HG02973 (cell line): ENCODE measurements around the gene SELENOK.

Experiments used
- ATAC-seq: cut with Tn5 transposase; IDR thresholded peaks from one replicate; pipeline ENCODE4 v1.9.1; 2021; ENCODE audit warnings: moderate library complexity; ENCODE audit not compliant: unreplicated experiment

SELENOK gene

GRCh38 chr3:53843195-53844177 lies 48.2 kb downstream of the SELENOK start:
- ATAC-seq: no peak

GRCh38 chr3:53842436-53843194 lies 49.0 kb downstream of the SELENOK start:
- ATAC-seq: no peak

DNA sequence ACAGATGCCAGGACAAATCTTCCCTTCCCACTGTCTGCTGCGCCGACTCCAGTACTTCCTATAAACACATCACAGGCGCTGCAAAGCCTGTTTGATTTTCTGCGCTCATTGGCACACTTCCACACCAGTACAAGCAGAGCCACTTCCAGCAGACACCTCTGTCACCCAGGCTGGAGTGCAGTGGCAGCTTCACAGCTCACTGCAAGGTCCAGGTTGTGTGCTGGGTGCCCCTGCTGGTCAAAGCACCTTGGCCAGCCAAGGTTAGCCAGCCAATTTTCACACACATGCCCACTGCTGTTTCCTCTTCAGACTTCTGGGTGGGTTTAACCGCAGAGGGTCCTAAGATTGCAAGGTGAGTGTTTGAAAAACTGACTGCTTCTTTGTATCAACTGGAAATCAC lies 50.4 kb downstream of the SELENOK start:
- no peak for ATAC-seq

DNA sequence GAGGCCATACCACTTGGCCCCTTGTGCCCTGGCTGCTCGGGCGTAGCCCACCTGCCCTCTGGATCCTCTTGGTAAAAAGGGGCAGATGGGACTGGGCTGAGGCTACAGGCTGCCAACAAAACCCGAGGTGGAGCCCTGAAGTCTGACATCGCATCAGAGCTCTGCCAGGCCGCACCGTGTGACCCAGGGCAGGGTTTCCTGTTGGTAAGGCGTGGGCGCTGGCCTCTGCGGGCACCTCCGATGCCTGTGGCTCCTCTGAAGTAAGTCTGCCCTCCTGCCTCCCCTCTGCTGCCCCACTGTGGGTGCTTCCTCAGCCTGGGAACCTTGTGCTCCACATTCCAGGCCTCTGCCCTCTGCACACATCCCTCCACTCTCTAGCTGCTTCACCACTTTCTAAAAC lies 54.3 kb downstream of the SELENOK start:
- no peak for ATAC-seq

GRCh38 chr3:53836084-53836872 lies 55.4 kb downstream of the SELENOK start:
- ATAC-seq: no peak

- no peak for ATAC-seq
Observed at GRCh38 chr3:53835257-53835656, 56.4 kb downstream of the SELENOK start.

DNA sequence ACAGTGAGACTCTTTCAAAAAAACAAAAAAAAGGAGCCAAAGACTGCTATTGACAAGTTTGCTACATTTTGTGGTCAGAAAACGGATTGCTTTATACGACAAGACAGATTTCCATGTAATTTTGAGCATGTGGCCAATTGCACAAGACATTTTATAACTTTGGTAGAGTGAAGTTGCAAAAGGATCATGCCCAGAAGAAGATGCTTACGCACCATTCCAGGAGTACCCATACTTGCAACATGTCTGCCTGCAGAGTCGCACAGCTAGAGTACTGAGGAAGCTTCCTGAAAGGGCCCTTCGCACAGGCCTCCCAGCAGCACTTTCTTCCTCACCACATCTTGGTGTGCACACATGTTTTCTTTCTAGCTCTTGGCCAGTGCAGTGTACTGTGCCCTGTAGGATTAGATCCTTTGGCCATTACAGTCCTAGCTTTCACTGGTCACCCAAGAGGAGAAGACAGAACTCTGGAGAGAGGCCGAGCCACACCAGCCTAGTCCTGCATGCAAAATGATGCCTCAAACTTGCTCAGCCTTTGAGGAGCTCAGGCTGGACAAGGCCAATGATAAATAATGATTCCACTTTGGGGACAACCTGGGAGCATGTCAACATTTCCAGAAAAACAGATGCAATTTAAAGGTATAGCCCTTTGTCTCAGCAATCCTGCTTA lies 57.1 kb downstream of the SELENOK start:
- no peak for ATAC-seq
